ENCODE results near the gene RNASET2. TPM values are rescaled to one million over a fixed set of nuclear protein-coding genes. Genes with fewer than 3 reads are reported as not detected.

Gene RNASET2
- total RNA-seq, 1 donor from 2014 or later, result 135 TPM

DNA sequence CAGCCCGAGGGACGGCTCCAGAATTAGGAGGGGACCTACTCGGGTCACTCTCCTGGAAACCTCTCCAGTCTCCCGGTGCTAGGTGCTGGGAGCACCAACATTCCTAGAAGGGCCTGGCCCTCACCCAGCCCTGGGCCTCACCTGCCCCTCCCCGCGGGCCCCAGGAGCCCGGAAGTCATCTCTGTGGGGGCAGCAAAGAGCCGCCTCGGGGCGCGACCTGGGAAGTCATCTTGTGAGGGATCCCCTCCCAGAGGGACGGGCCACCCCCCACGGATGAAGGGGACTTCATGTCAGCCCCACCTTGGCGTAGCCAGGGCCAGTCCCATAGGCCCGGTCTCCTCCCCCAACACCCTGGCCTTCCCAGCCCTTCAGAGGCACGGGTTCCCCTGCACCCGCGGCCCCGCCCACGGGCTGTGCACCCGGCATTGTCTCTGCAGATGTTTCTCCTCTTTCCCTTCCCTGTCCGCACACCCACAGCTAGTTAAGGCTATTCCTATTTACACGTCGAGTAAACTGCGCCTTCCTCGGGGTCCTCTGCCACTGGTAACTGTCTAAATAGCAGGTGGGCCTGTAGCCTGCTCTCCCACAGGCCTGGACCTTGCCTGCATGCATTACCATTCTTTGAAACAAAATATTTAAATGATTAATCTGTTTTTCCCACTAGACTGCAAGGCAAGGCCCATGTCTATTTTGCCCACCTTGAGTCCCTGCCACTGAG, 896 bp upstream of the RNASET2 start:
- Mint-ChIP-seq H3K4me3 (peak overlapping the region; percentile 91), H3K9me3 (no peaks in the 10 kb centered on the region), H3K27ac (peak overlapping the region; percentile 100), H3K36me3 (ENCODE audit: low read depth) (peaks cover 26% of the 10 kb centered on the region), H3K4me1 (peaks cover 70% of the 10 kb centered on the region), H3K27me3 (no peaks in the 10 kb centered on the region)
- POLR2A ChIA-PET, result interaction anchor here (0.6 to 8.3 kb wide), 21 partner anchors 10 to 206 kb away, joined by 3 to 113 read pairs (median 6); partner anchors contain the start of genes CCR6 and CEP43
- CTCF ChIA-PET, result interaction anchor here (1.7 to 3.1 kb wide), 3 partner anchors 32 to 184 kb away, joined by 3 to 15 read pairs (median 10); no protein-coding TSS in a partner anchor
- TF ChIP-seq, protein P1, sequence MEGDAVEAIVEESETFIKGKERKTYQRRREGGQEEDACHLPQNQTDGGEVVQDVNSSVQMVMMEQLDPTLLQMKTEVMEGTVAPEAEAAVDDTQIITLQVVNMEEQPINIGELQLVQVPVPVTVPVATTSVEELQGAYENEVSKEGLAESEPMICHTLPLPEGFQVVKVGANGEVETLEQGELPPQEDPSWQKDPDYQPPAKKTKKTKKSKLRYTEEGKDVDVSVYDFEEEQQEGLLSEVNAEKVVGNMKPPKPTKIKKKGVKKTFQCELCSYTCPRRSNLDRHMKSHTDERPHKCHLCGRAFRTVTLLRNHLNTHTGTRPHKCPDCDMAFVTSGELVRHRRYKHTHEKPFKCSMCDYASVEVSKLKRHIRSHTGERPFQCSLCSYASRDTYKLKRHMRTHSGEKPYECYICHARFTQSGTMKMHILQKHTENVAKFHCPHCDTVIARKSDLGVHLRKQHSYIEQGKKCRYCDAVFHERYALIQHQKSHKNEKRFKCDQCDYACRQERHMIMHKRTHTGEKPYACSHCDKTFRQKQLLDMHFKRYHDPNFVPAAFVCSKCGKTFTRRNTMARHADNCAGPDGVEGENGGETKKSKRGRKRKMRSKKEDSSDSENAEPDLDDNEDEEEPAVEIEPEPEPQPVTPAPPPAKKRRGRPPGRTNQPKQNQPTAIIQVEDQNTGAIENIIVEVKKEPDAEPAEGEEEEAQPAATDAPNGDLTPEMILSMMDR (IDR thresholded peaks at IDR 0.05), result no peak
- DNase-seq (peak; percentile 53), ATAC-seq (ENCODE audit: low read depth) (peak; percentile 7)
- intact Hi-C loops (cut with micrococcal nuclease), result loop anchor here (1.0 to 2.0 kb wide), 2 partner anchors 90 to 330 kb away; partner anchors contain the start of gene RPS6KA2

DNA sequence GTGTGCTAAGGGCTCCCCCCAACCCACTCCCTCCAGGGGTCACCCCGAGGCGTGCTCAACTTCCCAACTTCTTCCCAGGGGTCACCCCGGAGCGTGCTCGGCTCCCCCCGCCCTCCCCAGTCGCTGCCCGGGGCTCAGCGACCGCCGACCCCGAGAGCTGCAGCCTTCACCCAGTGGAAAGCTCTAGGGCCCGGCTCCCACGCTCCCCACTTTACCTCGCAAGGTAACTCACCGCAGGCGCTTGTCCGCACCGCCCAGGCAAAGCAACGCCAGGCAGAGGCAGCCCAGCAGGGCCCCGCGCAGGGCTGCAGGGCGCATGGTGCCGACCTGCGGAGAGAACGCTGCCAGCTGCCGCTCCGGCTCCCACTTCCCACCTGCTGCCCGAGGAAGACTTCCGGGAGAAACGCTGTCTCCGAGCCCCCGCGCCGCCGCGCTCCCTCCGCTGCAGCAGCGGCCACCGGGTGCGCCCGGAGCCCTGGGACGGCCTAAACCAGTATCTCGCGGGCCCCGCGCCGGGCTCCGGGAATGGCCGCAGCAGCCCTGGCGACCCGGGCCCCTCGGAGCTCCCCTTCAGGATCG, 396 bp downstream of the RNASET2 start:
- H3K36me3 Mint-ChIP-seq (ENCODE audit: low read depth), result peaks cover 38% of the 10 kb centered on the region
- peak overlapping the region; percentile 91 for H3K4me3 Mint-ChIP-seq
- DNase-seq, result peak; percentile 22
- CTCF ChIA-PET, result interaction anchor here (1.0 to 3.1 kb wide), 4 partner anchors 32 to 186 kb away, joined by 3 to 15 read pairs (median 6); no protein-coding TSS in a partner anchor
- intact Hi-C loops (cut with micrococcal nuclease), result loop anchor here (1.0 to 2.0 kb wide), 2 partner anchors 43 to 91 kb away; partner anchors contain the start of gene CEP43
- POLR2A ChIA-PET, result interaction anchor here (0.7 to 8.3 kb wide), 25 partner anchors 9 to 329 kb away, joined by 3 to 113 read pairs (median 5); partner anchors contain the start of genes CCR6, CEP43 and RPS6KA2
- H3K27ac Mint-ChIP-seq, result peak overlapping the region; percentile 95
- TF ChIP-seq, protein P1 (IDR thresholded peaks at IDR 0.05), result no peak
- no peaks in the 10 kb centered on the region for H3K27me3 Mint-ChIP-seq
- peak; percentile 2 for ATAC-seq (ENCODE audit: low read depth)
- no peaks in the 10 kb centered on the region for H3K9me3 Mint-ChIP-seq
- peaks cover 82% of the 10 kb centered on the region for H3K4me1 Mint-ChIP-seq

DNA sequence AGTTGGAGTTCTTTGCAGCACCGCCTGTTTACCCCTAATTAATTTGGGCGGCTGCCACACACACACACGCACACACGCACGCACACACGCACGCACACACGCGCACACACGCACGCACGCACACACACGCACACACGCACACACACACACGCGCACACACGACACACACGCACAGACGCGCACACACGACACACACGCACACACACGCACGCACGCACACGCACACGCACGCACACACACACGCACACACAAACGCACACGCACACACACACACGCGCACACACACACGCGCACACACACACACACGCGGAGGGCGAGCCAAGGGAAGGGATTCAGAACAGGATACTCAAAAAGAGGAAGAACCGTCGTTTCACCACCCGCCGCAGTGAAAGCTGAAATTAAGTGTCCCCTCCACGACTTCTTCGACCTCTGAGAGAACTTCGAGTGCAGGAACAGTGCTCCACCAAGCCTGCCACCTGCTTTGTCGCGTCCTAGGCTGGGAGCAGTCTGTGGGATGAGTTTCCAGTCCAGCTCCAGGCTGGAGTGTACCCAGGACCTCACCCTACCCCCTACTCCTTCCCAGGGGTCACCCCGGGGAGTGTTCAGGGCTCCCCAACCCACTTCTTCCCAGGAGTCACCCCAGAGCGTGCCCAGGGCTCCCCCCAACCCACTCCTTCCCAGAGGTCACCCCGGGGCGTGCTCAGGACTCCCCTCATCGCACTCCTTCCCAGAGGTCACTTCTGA, 1.1 kb downstream of the RNASET2 start:
- DNase-seq, result peak; percentile 41
- Mint-ChIP-seq H3K36me3 (ENCODE audit: low read depth) (peaks cover 42% of the 10 kb centered on the region), H3K27ac (peak overlapping the region; percentile 95), H3K4me1 (peaks cover 83% of the 10 kb centered on the region), H3K9me3 (no peaks in the 10 kb centered on the region), H3K4me3 (peak overlapping the region; percentile 91), H3K27me3 (no peaks in the 10 kb centered on the region)
- intact Hi-C loops (cut with micrococcal nuclease), result no loop called here
- ATAC-seq (ENCODE audit: low read depth), result peak; percentile 4
- CTCF ChIA-PET, result interaction anchor here (0.6 to 3.1 kb wide), 3 partner anchors 33 to 186 kb away, joined by 3 to 10 read pairs (median 3); no protein-coding TSS in a partner anchor
- TF ChIP-seq, protein P1 (IDR thresholded peaks at IDR 0.05), result no peak
- POLR2A ChIA-PET, result interaction anchor here (0.7 to 8.3 kb wide), 18 partner anchors 14 to 328 kb away, joined by 3 to 113 read pairs (median 8); partner anchors contain the start of genes CCR6, CEP43 and RPS6KA2

DNA sequence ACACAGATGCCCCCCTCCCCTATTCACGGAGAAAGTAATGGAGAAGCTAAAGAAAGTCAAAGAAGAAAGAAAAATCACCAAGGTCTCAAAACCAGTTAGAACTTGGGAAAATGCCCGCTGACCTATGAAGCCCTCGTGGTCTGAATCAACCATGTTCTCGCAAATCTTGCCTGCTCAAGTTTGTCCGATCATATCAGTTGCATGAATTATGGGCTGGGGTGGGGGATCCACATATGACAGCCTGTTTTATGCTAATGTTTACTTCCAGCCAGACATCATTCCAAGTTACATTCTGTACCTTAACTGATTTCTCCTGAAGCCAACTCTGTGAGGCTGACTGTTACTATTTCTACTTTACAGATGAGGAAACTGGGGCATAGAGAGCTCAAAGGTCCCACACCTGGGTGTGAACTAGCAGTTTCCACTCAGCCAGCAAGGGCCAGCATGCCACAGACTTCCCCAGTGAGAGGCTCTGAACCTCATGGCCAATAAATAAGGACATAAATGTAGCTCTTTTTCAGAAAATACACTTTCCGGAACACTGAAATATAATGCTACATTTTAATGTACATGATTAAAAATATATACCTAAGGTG, 2.1 kb downstream of the RNASET2 start:
- ChIA-PET CTCF (interaction anchor here (1.6 to 5.3 kb wide), 4 partner anchors 35 to 198 kb away, joined by 4 to 48 read pairs (median 8); no protein-coding TSS in a partner anchor), POLR2A (interaction anchor here (0.6 to 8.3 kb wide), 7 partner anchors 17 to 169 kb away, joined by 3 to 113 read pairs (median 8); partner anchors contain the start of genes CCR6 and CEP43)
- DNase-seq, result no peak
- intact Hi-C loops (cut with micrococcal nuclease), result loop anchor here (5.0 kb wide), 1 partner anchor 107 kb away; no protein-coding TSS in a partner anchor
- Mint-ChIP-seq H3K9me3 (no peaks in the 10 kb centered on the region), H3K27ac (peak overlapping the region; percentile 95), H3K4me3 (peak overlapping the region; percentile 91), H3K27me3 (no peaks in the 10 kb centered on the region), H3K36me3 (ENCODE audit: low read depth) (peaks cover 46% of the 10 kb centered on the region), H3K4me1 (peaks cover 81% of the 10 kb centered on the region)
- ATAC-seq (ENCODE audit: low read depth), result no peak
- TF ChIP-seq, protein P1 (IDR thresholded peaks at IDR 0.05), result no peak

All from activated B cell treated with CpG ODN at 0.5 μM for 24 hours (primary cell).